GM12878 (cell line): ENCODE measurements around the gene ARL15. TPM values are rescaled to one million over a fixed set of nuclear protein-coding genes. Genes with fewer than 3 reads are reported as not detected.

Experiments used
- ATAC-seq: fragments of 200-7000 bp; cut with Tn5 transposase; 3 replicates; pipeline ENCODE4 v1.9.1; 2020; ENCODE audit warnings: mild to moderate bottlenecking, moderate library complexity
- BruUV-seq: library from RNA; stranded (reverse); fragments of 400-500 nt; replicated peaks from 2 replicates; lab custom pipeline; 2021; lab: Mats Ljungman, UMichigan
- CTCF ChIA-PET: fragments of 300-600 bp; sonication (Branson Sonifier 250); formaldehyde crosslinking; extraction: SDS; loops from one replicate; lab custom pipeline; 2021; ENCODE audit warnings: inconsistent platforms; lab: Yijun Ruan, JAX
- POLR2A ChIA-PET: fragments of 350-600 bp; formaldehyde crosslinking; extraction: SDS; loops from one replicate; lab custom pipeline; 2021; ENCODE audit warnings: inconsistent platforms; lab: Charles Lee
- RAD21 ChIA-PET: fragments of 300-600 bp; sonication (Branson Sonifier 250); formaldehyde crosslinking; loops from one replicate; lab custom pipeline; 2023; ENCODE audit warnings: antibody characterized with exemption; ENCODE audit not compliant: unreplicated experiment; lab: Charles Lee
- SMC1A ChIA-PET: fragments of 300-600 bp; sonication (Branson Sonifier 250); formaldehyde crosslinking; loops from one replicate; lab custom pipeline; 2023; ENCODE audit not compliant: unreplicated experiment, uncharacterized antibody; lab: Charles Lee
- DNase-seq: peaks from one replicate; pipeline ENCODE4 v3.0.0-alpha.2; 2011; ENCODE audit warnings: low read depth, low spot score
- FAIRE-seq: peaks from 3 replicates; lab custom pipeline; 2011; peaks lifted over from hg19 to GRCh38; lab: Jason Lieb, UNC
- H2AFZ ChIP-seq: 2 replicates; pipeline ENCODE4 v1.6.0; 2011; ENCODE audit warnings: low read depth, low read length, control low read depth; ENCODE audit not compliant: control insufficient read depth
- H3K27ac ChIP-seq: 2 replicates; pipeline ENCODE4 v1.5.1; 2011; ENCODE audit warnings: control low read depth; ENCODE audit not compliant: control insufficient read depth, insufficient read depth
- H3K27me3 ChIP-seq, 2 experiments: replicated peaks in 1 of 2; 2 replicates each; pipeline versions ENCODE4 v1.6.0 to v1.6.1; 2011; ENCODE audit warnings: low read length in 1 of 2; ENCODE audit not compliant: control insufficient read depth in 2 of 2, insufficient read depth in 2 of 2
- H3K36me3 ChIP-seq, 2 experiments: 2 replicates each; pipeline ENCODE4 v1.5.1; 2011; ENCODE audit warnings: low read length in 1 of 2; ENCODE audit not compliant: control insufficient read depth in 2 of 2, insufficient read depth in 2 of 2
- H3K4me1 ChIP-seq: 2 replicates; pipeline ENCODE4 v1.6.1; 2011; ENCODE audit warnings: mild to moderate bottlenecking, low read length, moderate library complexity, mixed read lengths; ENCODE audit not compliant: control insufficient read depth, insufficient read depth
- H3K4me2 ChIP-seq: 2 replicates; pipeline ENCODE4 v1.6.0; 2011; ENCODE audit warnings: control low read depth; ENCODE audit not compliant: control insufficient read depth, insufficient read depth
- H3K4me3 ChIP-seq: fragments of 200-600 bp; sonication (generic); 2 replicates; pipeline ENCODE4 v1.5.1; 2016
- H3K79me2 ChIP-seq: 2 replicates; pipeline ENCODE4 v1.6.0; 2011; ENCODE audit warnings: low read length; ENCODE audit not compliant: control insufficient read depth, insufficient read depth
- H3K9ac ChIP-seq: 2 replicates; pipeline ENCODE4 v1.8.0; 2011; ENCODE audit warnings: low read length, control low read depth, mixed read lengths; ENCODE audit not compliant: control insufficient read depth, insufficient read depth
- H3K9me3 ChIP-seq: replicated peaks from 3 replicates; pipeline ENCODE4 v1.5.1; 2011; ENCODE audit warnings: mild to moderate bottlenecking, low read length; ENCODE audit not compliant: control insufficient read depth, insufficient read depth
- H4K20me1 ChIP-seq: 2 replicates; pipeline ENCODE4 v1.6.0; 2011; ENCODE audit not compliant: control insufficient read depth, insufficient read depth
- ATF7 ChIP-seq: fragments of 450-650 bp; IDR thresholded peaks from 2 replicates; pipeline ENCODE4 v1.6.1; 2016; ENCODE audit warnings: low read depth, mild to moderate bottlenecking
- BCLAF1 ChIP-seq: fragments of 450-650 bp; IDR thresholded peaks from 2 replicates; pipeline ENCODE4 v1.6.1; 2017; ENCODE audit warnings: antibody characterized with exemption, mild to moderate bottlenecking, moderate library complexity
- CBFB ChIP-seq: IDR thresholded peaks from 2 replicates; pipeline ENCODE4 v1.6.1; 2016; ENCODE audit warnings: antibody characterized with exemption, low read depth
- CREM ChIP-seq: IDR thresholded peaks from 2 replicates; pipeline ENCODE4 v1.6.1; 2014; ENCODE audit warnings: antibody characterized with exemption, low read depth
- HDAC2 ChIP-seq: fragments of 200-600 bp; sonication (generic); IDR thresholded peaks from 2 replicates; pipeline ENCODE4 v1.6.1; 2017
- MTA2 ChIP-seq: fragments of 450-650 bp; IDR thresholded peaks from 2 replicates; pipeline ENCODE4 v1.6.1; 2016; ENCODE audit warnings: low read depth, mild to moderate bottlenecking, moderate library complexity
- MYC ChIP-seq: IDR thresholded peaks from 2 replicates; pipeline ENCODE4 v1.6.1; 2011; ENCODE audit warnings: mild to moderate bottlenecking, low read length, moderate library complexity, inconsistent platforms; ENCODE audit not compliant: insufficient read depth, insufficient replicate concordance, insufficient read length, severe bottlenecking
- SP1 ChIP-seq: IDR thresholded peaks from one replicate; pipeline ENCODE4 v1.6.1; 2011; ENCODE audit warnings: low read depth, low read length
- TCF12 ChIP-seq: IDR thresholded peaks from 2 replicates; pipeline ENCODE4 v1.6.1; 2011; ENCODE audit warnings: low read depth, mild to moderate bottlenecking, low read length
- WRNIP1 ChIP-seq: IDR thresholded peaks from 2 replicates; pipeline ENCODE4 v1.6.1; 2011; ENCODE audit warnings: low read depth, low read length, improper control_type of control experiment, borderline replicate concordance
- ZBTB40 ChIP-seq: fragments of 450-650 bp; IDR thresholded peaks from 2 replicates; pipeline ENCODE4 v1.6.1; 2016; ENCODE audit warnings: mild to moderate bottlenecking, moderate library complexity, borderline replicate concordance
- ZNF274 ChIP-seq: IDR thresholded peaks from one replicate; pipeline ENCODE4 v1.8.0; 2011; ENCODE audit not compliant: insufficient read length, insufficient read depth
- WGBS: methylation state at CpG from one replicate; pipeline ENCODE4 v1.1.6; 2016; ENCODE audit warnings: low lambda C conversion rate; ENCODE audit not compliant: insufficient replicate concordance, insufficient coverage; ENCODE audit errors: missing lambda C conversion rate; 5-methylcytosine and 5-hydroxymethylcytosine counted together
- in situ Hi-C: fragments of 300-500 bp; cut with MboI; formaldehyde crosslinking; loops from 9 replicates; pipeline ENCODE4 v1.14.3; 2018; ENCODE audit warnings: mixed read lengths
- intact Hi-C: fragments of 100-400 bp; cut with micrococcal nuclease; formaldehyde crosslinking; loops from one replicate; pipeline ENCODE4 v1.14.2; 2022; ENCODE audit not compliant: unreplicated experiment
- polyA plus RNA-seq, 11 experiments: library from polyadenylated mRNA; depleted of rRNA in 4 of 11; unstranded in 6 of 11; stranded (reverse) in 5 of 11; fragments of >200 nt; fragmentation: Nextera tagmentation in 4 of 11; fragmentation: Illumina TruSeq in 1 of 11; extraction: Ambion mirVana in 4 of 11; extraction: Trizol in 1 of 11; gene quantifications; 1 replicate in 1 of 11; 2 replicates in 10 of 11; pipeline versions ENCODE4 v1.2.1 to v1.2.3, GENCODE V29; 2011 to 2016; ENCODE audit warnings: inconsistent platforms in 2 of 11, missing spikeins in 2 of 11, low read depth in 1 of 11
- total RNA-seq, 4 experiments: library from RNA; depleted of rRNA in 3 of 4; stranded (reverse); fragments of >200 nt in 3 of 4; fragmentation: Illumina TruSeq in 1 of 4; extraction: Trizol in 1 of 4; gene quantifications; 2 replicates each; pipeline versions ENCODE4 v1.2.1 to v1.2.3, GENCODE V29; 2013 to 2021
- TF ChIP-seq, protein P1 (sequence below): fragments of 450-650 bp; IDR thresholded peaks from 2 replicates; pipeline ENCODE4 v1.6.1; 2018; ENCODE audit warnings: borderline replicate concordance, mild to moderate bottlenecking; ENCODE audit not compliant: partially characterized antibody

Gene ARL15
- total and polyA plus RNA-seq, 10 of the 15 experiments (the other 5 are each of a cell fraction or from before 2014, with no cell fraction given): 3.6 to 11.0 (median 7.7) TPM

GRCh38 chr5:53984971-53985370 lies 325.4 kb downstream of the ARL15 start:
- no peaks in the 10 kb centered on the region for H4K20me1 ChIP-seq
- CTCF ChIA-PET: interaction anchor here (1.1 kb wide), 1 partner anchor 42 kb away, joined by 3 read pairs; no protein-coding TSS in a partner anchor
- ATAC-seq (no peak), FAIRE-seq (no peak), DNase-seq (no peak)
- no peaks in the 10 kb centered on the region for H3K9me3 ChIP-seq
- TF ChIP-seq BCLAF1 (no peak), ZNF274 (no peak), ATF7 (no peak), WRNIP1 (no peak), MTA2 (no peak), SP1 (no peak), HDAC2 (no peak), CREM (no peak), MYC (no peak), ZBTB40 (no peak), CBFB (no peak), TCF12 (no peak)
- TF ChIP-seq, protein P1, sequence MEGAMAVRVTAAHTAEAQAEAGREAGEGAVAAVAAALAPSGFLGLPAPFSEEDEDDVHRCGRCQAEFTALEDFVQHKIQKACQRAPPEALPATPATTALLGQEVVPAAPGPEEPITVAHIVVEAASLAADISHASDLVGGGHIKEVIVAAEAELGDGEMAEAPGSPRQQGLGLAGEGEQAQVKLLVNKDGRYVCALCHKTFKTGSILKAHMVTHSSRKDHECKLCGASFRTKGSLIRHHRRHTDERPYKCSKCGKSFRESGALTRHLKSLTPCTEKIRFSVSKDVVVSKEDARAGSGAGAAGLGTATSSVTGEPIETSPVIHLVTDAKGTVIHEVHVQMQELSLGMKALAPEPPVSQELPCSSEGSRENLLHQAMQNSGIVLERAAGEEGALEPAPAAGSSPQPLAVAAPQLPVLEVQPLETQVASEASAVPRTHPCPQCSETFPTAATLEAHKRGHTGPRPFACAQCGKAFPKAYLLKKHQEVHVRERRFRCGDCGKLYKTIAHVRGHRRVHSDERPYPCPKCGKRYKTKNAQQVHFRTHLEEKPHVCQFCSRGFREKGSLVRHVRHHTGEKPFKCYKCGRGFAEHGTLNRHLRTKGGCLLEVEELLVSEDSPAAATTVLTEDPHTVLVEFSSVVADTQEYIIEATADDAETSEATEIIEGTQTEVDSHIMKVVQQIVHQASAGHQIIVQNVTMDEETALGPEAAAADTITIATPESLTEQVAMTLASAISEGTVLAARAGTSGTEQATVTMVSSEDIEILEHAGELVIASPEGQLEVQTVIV: no peak
- no peak overlapping the region for H3K27ac ChIP-seq
- WGBS: 100% methylated on average over 1 of the region's 1 CpG
- no peaks in the 10 kb centered on the region for H3K4me1 ChIP-seq
- no peak overlapping the region for H2AFZ ChIP-seq
- no TSS peak for BruUV-seq
- H3K9ac ChIP-seq: no peak overlapping the region
- H3K4me3 ChIP-seq: no peak overlapping the region
- intact Hi-C loops: no loop called here
- in situ Hi-C loops: no loop called here
- no peaks in the 10 kb centered on the region for H3K79me2 ChIP-seq
- SMC1A ChIA-PET: interaction anchor here (1.2 kb wide), 1 partner anchor 9 kb away, joined by 3 read pairs; no protein-coding TSS in a partner anchor
- no peaks in the 10 kb centered on the region for H3K27me3 ChIP-seq
- no peak overlapping the region for H3K4me2 ChIP-seq
- RAD21 ChIA-PET: no interaction called here
- no peaks in the 10 kb centered on the region for H3K36me3 ChIP-seq
- POLR2A ChIA-PET: no interaction called here
